Ramos (cell line): ENCODE measurements around the gene COL4A2.

ENCODE experiments used
- in situ Hi-C: fragments of 300-500 bp; cut with MboI; formaldehyde crosslinking; loops from one replicate; pipeline ENCODE4 v1.14.3; 2022; ENCODE audit warnings: low sequenced_read_pairs; ENCODE audit not compliant: unreplicated experiment

COL4A2 gene

DNA sequence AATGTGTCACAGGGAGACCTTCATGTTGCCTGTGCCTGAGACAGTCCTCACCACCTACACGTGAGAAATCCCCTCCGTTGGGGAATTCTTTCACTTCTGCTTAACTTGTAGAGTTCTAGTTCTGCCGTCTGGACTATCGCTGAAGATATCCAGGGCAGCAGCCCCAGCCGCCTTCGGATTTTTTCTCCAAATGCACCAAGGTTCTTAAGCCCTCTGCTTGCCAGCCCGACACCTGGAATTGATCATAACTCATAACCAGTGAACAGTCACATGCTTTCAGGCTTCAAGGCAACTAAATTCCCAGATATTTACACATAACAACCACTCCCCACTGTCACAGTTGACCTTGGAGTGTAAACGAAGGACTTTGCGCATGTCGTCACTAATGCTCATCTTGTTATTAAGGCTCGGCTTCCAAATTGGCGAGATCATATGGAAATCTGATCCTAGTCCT is 140.0 kb downstream of the COL4A2 start:
- in situ Hi-C loops: no loop called here

DNA sequence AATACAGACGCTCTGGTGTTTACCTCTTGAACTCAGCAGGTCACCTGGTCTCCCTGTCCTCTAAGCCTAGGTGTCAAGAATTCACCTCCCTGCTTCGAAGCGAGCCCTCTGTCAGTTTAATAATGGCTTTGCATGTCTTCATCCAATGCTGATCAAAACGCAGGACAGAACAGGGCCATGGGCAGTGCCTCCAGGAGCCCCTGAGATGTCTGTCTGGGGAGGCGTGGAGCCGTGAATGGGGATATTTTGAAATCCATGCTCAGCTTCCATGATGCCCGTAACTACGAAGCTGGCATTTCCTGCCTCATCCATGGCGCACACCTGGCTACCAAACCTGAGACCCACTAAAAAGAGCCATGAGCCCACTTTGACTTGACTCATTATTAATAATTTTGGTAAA is 140.7 kb downstream of the COL4A2 start:
- in situ Hi-C loops: no loop called here

DNA sequence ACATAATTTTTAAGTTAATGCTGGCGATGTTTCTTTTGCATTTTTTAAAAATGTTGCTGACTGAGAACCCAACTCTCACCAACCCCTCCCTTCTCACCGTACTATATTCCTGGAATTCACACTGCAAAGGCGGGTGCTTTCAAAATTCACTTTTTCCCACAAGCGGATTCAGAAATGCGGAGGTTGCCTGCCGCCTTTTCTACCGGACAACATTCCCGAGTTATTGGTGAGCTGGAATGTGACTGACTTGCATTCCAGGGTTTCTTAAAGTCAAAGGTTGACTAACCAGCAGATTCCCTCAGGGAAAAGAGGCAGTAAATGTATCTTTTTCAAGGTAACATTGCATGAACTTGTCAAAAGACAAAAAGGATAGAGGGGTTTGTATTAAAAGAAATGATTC is 141.1 kb downstream of the COL4A2 start:
- in situ Hi-C loops: no loop called here

DNA sequence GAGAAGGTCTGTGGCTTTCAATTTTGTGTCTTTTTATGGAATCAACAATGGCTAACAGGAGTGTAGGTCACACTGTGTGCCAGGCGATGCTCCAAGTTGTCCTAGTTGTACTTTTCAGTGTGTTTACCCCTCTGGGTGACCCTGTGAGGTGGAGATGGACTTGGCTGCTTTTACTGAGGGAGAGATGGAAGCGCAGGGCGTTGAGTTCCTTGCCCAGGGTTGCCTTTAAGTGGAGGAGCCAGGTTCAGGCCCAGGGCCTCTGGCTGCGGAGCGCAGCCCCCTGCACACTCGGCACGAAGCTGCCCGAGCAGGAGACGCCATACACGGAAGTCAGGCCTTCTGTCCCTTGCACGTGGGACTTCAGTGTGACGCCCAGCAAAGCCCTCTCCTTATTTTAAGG is 141.6 kb downstream of the COL4A2 start:
- in situ Hi-C loops: no loop called here

DNA sequence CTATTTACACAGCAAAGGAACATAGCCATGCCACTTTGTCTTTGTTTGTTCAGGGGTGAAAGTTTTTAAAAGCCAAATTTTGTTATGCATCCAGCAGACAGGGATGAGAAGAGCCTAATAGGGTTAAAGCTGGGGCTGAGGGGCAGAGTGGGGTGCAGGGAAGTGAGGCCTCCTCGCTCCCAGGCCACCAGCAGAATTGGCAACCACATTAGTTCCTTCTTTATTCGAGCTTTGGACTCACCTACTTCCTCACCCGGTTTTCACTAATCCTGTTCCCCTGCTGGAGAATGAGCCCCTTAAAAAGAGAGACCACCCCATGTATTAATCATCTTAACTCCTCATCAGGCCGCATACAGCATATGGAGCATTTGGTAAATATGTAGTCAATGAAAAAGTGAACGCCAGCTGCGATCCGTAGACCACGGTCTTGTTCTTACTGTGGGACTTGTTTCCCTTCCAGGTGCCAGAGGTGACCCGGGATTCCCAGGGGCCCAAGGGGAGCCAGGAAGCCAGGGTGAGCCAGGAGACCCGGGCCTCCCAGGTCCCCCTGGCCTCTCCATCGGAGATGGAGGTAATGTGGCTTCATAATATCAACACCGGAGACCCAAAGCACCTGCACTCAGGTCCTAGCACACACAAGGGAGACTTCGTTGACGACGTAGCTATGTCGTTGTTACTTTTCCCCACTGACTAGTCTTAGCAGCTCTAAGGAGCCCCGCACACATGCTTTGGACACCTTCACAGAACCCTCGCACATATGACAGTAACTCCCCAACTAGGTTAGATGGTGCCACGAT is 142.3 kb downstream of the COL4A2 start:
- in situ Hi-C loops: loop anchor here (25.0 kb wide), 1 partner anchor 363 kb away; no protein-coding TSS in a partner anchor

DNA sequence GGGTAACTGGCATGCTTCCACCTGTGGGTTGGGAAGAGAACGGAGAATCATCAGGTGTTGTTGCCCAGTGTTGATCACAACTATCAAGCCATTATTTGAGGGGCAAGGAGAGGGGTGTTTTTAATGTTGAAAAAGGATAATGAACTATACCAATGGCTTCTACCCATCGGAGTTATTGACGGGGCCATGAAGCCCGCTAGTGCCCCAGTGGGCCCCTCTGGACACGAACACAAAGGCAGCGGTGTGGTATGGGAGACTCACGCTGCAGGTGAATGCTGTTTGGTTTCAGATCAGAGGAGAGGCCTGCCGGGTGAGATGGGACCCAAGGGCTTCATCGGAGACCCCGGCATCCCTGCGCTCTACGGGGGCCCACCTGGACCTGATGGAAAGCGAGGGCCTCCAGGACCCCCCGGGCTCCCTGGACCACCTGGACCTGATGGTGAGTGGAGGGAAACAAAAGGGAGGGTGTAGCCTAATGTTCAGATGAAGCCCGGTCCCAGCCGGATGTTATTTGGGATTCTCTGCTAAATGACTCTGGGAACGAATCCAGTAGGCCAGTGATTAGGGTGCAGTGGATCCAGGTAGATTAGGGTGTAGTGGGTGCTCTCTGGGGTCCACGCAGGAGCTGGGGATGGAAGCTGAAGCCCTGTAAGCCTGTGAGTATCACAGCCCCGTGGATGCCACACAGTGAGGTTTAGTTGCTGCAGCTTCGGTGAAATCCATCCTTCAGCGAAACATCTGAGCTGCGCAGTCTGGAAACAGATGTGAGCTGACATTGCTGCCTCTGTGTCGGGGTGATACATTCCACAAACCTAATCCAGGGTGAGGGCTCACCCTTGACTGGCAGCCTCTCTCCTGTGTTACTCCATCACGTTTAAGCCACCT is 143.2 kb downstream of the COL4A2 start:
- in situ Hi-C loops: loop anchor here (25.0 kb wide), 1 partner anchor 362 kb away; no protein-coding TSS in a partner anchor

DNA sequence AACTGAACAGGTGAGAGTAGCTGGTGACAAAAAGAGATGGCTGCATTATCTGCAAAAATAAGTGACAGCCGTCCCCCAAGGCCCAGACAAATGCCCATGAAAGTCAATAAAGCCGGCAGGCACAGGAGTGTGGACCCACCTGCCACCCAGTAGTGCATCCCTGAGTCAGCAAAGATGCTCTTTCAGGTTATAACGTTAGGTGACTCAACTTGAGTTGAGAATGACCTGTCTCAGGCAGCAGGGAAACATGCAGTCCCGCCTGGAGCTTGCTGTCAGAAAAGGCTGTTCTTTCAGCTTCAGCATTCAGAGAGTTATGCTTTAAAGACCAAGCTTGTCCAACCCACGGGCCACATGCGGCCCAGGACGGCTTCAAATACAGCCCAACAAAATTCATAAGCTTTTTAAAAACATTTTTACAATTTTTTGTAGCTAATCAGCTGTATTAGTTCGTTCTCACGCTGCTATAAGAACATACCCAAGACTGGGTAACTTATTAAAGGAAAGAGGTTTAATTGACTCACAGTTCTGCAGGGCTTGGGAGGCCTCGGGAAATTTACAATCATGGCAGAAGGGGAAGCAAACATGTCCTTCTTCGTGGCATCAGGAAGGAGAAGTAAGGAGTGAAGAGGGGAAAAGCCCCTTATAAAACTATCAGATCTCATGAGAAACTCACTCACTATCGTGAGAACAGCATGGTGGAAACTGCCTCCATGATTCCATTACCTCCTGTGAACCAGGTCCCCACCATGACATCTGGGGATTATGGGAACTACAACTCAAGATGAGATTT is 144.1 kb downstream of the COL4A2 start:
- in situ Hi-C loops: loop anchor here (25.0 kb wide), 1 partner anchor 361 kb away; no protein-coding TSS in a partner anchor

DNA sequence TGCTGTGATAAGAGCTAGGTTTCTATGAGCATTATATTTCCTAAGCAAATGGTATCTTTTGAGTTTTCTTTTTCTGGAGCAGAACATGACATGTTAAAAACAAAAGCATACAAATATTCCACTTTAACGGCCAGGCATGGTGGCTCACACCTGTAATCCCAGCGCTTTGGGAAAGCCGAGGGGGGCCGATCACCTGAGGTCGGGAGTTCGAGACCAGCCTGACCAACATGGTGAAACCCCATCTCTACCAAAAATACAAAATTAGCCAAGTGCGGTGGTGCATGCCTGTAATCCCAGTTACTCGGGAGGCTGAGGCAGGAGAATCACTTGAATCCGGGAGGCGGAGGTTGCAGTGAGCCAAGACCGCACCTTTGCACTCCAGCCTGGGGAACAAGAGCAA is 146.0 kb downstream of the COL4A2 start:
- in situ Hi-C loops: loop anchor here (25.0 kb wide), 1 partner anchor 359 kb away; no protein-coding TSS in a partner anchor

DNA sequence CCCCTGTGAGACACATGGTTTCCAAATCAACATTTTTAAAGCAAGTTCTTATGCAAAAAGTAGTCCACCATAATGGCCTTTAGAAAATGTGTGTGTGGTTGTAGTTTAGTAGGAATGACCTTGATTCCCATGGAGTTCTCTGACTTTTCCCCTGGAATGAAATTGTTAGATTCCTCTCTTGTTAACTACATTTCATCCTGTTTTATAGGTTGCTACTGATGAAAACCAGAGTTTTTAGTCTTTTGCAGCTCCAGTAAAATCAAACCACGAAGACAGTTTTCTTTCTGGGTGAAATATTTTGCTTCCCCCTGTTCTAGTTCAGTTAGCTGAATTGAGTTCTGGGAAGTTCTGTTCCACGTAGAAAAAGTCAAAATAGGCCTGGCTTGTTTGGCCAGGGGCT is 146.7 kb downstream of the COL4A2 start:
- in situ Hi-C loops: loop anchor here (25.0 kb wide), 1 partner anchor 359 kb away; no protein-coding TSS in a partner anchor

DNA sequence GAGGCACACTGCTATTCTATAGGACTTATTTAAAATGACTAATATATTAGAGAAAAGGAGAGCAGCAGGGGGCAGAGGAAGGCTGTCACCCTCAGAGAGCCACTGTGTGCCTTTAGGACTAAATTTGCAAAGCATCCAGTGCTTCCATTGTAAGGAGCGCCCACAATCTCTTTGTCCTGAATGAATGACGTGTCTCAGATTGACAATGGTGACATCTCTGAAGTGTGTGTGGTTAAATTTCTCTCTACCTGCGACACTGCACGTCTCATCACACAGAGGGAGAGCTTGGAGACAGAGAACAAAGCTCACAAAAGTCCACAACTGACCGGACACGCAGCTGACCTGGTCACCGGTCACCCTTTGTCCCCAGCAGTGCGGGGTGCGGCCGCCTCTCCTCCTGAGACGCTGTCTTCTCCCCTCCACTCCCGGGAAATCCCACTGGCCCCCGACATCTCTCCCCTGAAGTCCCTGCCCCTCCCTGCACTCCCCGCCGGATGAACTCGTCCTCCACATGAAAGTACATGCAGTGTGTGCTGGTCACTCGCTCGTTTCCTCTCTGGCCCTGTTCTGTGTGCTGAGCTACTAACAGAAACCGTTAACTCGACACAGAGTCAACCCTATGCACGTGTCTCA is 147.3 kb downstream of the COL4A2 start:
- in situ Hi-C loops: loop anchor here (25.0 kb wide), 1 partner anchor 358 kb away; no protein-coding TSS in a partner anchor

DNA sequence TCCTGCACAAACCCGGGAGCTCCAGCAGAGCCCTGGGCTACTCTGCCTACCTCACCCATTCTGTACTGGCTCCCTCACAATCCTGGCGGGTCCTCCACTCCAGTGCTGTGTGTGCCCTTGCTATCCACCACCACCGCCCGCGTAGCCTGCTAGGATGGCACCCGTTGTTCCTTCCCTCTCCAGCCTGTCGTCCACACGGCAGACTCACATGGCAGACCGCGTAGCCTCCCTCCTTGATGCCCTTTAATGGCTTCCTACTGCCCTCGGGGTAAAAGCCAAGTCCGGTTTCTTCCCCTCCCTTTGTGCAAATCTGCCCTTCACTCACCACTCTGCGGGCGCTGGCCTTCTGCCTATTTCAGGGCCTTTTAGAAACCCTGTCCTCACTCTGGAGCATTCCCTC is 147.9 kb downstream of the COL4A2 start:
- in situ Hi-C loops: loop anchor here (25.0 kb wide), 1 partner anchor 357 kb away; no protein-coding TSS in a partner anchor

DNA sequence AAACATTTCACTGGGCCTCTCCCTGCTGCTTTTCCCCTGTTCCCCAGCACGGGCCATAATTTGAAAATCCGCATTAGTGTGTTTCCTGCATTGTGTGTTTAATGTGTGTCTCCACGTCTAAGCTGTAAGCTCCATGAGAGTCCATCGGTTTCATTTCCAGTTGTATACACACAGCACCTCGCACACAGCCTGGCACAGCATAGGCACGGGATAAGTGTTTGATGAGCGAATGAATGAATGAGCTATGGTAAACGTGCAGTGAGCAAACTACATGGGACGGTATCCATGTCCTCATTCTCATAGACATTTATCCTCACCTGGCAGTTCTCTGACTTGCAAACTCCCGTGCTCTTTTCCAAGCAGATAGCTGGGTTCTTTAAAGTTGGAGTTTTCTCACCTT is 148.4 kb downstream of the COL4A2 start:
- in situ Hi-C loops: loop anchor here (25.0 kb wide), 1 partner anchor 357 kb away; no protein-coding TSS in a partner anchor

DNA sequence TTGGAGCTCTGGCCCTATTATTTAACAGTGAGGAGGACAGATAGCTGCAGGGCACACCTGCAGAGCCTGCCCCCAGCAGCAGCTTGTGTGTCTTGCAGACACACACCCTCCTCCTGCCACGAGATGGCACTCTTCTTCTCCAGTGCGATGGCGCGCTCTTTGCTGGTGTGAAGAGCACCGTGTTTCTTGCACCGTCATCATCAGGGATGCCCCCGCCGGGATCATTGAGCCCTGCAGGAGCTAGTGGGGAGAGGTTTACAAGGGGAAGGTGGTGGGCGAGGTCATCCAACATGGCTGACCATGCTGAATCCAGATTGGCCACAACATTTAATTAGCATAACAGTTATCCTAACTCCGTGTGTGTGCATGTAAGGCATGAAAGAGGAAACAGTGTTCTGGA is 148.9 kb downstream of the COL4A2 start:
- in situ Hi-C loops: loop anchor here (25.0 kb wide), 1 partner anchor 356 kb away; no protein-coding TSS in a partner anchor

DNA sequence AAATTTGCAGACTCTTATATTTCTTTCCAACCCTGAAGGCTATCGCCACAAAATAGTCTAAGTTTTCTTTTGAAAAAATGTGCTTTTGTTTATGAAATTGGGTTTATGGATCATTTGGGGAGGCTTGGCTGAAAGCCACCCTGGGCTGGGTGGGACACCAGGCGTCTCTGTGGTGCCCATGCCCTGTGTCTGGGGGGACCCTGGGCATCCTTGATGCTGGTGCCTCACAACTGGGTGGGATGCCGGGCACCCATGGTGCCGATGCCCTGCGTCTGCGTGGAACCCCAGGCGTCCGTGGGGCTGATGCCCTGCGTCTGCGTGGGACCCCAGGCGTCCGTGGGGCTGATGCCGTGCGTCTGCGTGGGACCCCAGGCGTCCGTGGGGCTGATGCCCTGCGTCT is 149.5 kb downstream of the COL4A2 start:
- in situ Hi-C loops: loop anchor here (25.0 kb wide), 1 partner anchor 356 kb away; no protein-coding TSS in a partner anchor

DNA sequence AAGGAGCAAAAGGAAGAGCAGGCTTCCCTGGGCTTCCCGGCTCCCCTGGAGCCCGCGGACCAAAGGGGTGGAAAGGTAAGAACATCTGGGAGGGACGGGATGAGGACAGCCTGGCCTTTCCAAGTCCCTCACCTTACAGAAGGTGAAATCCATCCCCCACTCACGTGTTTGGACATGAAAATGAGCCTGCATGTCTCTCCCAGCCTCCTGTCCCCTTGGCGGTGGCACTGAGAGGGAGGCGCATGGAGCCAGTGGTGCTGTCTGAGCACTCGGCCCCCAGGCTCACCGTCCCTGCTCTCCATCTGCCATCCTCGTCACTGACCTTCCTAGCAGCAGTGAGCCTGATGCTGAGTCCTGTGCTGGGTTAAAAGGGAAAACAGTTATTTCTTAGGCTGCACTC is 150.3 kb downstream of the COL4A2 start:
- in situ Hi-C loops: loop anchor here (25.0 kb wide), 1 partner anchor 355 kb away; no protein-coding TSS in a partner anchor

DNA sequence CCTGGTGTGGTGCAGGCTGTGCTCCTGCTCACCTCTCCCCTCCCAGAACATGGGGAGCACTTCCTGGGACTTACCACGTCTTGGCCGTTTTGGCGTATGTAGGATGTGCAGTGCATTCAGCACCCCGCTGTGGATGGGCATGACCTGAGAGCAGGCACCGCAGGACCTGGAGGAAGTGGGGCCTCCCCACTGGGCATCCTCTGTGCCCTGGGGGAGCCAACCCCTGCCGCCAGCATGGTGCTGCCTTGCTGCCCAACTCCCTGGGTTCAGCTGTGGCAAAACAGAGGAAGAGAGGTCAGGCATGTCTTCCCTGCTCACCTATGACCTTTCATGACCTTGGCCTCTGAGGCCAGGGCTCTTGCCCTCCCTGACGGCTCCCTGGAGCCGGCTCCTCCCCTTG is 150.9 kb downstream of the COL4A2 start:
- in situ Hi-C loops: loop anchor here (25.0 kb wide), 1 partner anchor 354 kb away; no protein-coding TSS in a partner anchor

DNA sequence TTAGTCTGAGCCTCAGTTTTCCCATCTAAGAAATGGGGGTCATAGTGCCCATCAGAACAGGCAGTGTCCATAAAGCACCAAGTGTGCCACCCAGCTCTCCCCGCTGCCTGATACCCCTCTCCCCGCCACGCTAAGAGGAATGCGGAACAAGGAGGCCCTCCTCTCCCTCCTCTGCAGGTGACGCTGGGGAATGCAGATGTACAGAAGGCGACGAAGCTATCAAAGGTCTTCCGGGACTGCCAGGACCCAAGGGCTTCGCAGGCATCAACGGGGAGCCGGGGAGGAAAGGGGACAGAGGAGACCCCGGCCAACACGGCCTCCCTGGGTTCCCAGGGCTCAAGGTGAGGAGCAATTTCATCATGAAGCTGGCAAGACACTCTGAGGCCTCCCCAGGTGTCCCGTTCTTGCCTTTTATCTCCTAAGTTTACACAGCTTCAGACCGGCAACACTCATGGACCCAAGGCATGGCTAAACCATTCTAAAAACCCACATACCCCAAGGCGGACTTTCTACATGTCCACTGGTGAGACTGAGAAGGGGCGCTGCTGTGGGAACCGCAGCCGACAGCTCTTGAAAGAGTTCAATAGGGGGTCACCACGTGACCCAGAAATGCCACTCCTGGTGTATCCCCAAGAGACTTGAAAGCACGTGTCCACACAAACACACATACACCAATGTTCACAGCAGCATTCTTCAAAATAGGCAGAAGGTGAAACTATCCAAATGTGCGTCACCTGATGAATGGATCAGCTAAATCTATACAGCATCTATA is 151.7 kb downstream of the COL4A2 start:
- in situ Hi-C loops: loop anchor here (25.0 kb wide), 1 partner anchor 354 kb away; no protein-coding TSS in a partner anchor

DNA sequence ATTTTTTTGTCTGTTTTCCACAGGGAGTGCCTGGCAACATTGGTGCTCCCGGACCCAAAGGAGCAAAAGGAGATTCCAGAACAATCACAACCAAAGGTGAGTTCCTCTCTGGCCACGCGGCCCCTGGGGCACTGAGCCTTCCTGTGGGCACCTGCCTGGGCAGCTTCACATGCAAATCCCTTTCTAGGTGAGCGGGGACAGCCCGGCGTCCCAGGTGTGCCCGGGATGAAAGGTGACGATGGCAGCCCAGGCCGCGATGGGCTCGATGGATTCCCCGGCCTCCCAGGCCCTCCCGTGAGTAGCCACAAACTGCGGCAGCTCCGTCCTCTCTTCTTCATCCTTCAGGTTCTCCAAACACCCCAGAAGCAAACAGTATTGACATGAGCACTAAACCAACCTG is 155.0 kb downstream of the COL4A2 start:
- in situ Hi-C loops: loop anchor here (25.0 kb wide), 1 partner anchor 350 kb away; no protein-coding TSS in a partner anchor
